ENCODE results near the gene MAGI3.
"Not testable (repeated sequence)": the region's sequence is repeated elsewhere in the genome, so short reads cannot be mapped to it uniquely, and the experiment has no call there.

MAGI3 gene

GRCh38 chr1:113575744-113576260 lies 185.5 kb downstream of the MAGI3 start:
- H3K27me3 ChIP-seq (replicated peaks in 2 of 5; ENCODE audit: control insufficient read depth in 4 of 5, insufficient read depth in 5 of 5, low read length in 4 of 5); CTCF ChIA-PET; H3K9me3 ChIP-seq (ENCODE audit: control extremely low read depth in 1 of 5, control insufficient read depth in 4 of 5, insufficient read depth in 2 of 5, low read depth in 1 of 5, low read length in 4 of 5); DNase-seq; POLR2A ChIA-PET; H3K4me3 ChIP-seq (ENCODE audit: control insufficient read depth in 1 of 7, extremely low read depth in 1 of 7, insufficient read depth in 4 of 7, low read depth in 2 of 7, low read length in 6 of 7); H3K36me3 ChIP-seq (ENCODE audit: control insufficient read depth in 4 of 4, insufficient read depth in 4 of 4, low read length in 3 of 4); H3K4me1 ChIP-seq (ENCODE audit: control extremely low read depth in 1 of 4, control insufficient read depth in 4 of 4, insufficient read depth in 4 of 4, low read length in 3 of 4); H3K27ac ChIP-seq (ENCODE audit: insufficient read depth in 1 of 2, low read depth in 1 of 2, low read length in 2 of 2, poor library complexity in 1 of 2, severe bottlenecking in 2 of 2): not testable (repeated sequence)
- 97% methylated on average over 5 of the region's 6 CpGs for WGBS (ENCODE audit: insufficient coverage)

- ChIA-PET POLR2A (no interaction called here), CTCF (no interaction called here)
- 81% methylated on average over 6 of the region's 6 CpGs for WGBS (ENCODE audit: insufficient coverage)
- no peak for DNase-seq
- no peak overlapping the region for H3K4me3 ChIP-seq (ENCODE audit: control insufficient read depth in 1 of 7, extremely low read depth in 1 of 7, insufficient read depth in 4 of 7, low read depth in 2 of 7, low read length in 6 of 7)
- H3K9me3 ChIP-seq (ENCODE audit: control extremely low read depth in 1 of 5, control insufficient read depth in 4 of 5, insufficient read depth in 2 of 5, low read depth in 1 of 5, low read length in 4 of 5): peaks cover 0 to 3% (median 0%) of the 10 kb centered on the region in 5 experiments
- H3K4me1 ChIP-seq (ENCODE audit: control extremely low read depth in 1 of 4, control insufficient read depth in 4 of 4, insufficient read depth in 4 of 4, low read length in 3 of 4): no peaks in the 10 kb centered on the region
- no peaks in the 10 kb centered on the region for H3K36me3 ChIP-seq (ENCODE audit: control insufficient read depth in 4 of 4, insufficient read depth in 4 of 4, low read length in 3 of 4)
- no peak overlapping the region for H3K27ac ChIP-seq (ENCODE audit: insufficient read depth in 1 of 2, low read depth in 1 of 2, low read length in 2 of 2, poor library complexity in 1 of 2, severe bottlenecking in 2 of 2)
- H3K27me3 ChIP-seq (replicated peaks in 2 of 5; ENCODE audit: control insufficient read depth in 4 of 5, insufficient read depth in 5 of 5, low read length in 4 of 5): no peaks in the 10 kb centered on the region
Measured at GRCh38 chr1:113576271-113576670, 186.0 kb downstream of the MAGI3 start.

- Histone ChIP-seq H3K27me3 (replicated peaks in 2 of 5; ENCODE audit: control insufficient read depth in 4 of 5, insufficient read depth in 5 of 5, low read length in 4 of 5) (no peaks in the 10 kb centered on the region), H3K27ac (ENCODE audit: insufficient read depth in 1 of 2, low read depth in 1 of 2, low read length in 2 of 2, poor library complexity in 1 of 2, severe bottlenecking in 2 of 2) (no peak overlapping the region), H3K4me1 (ENCODE audit: control extremely low read depth in 1 of 4, control insufficient read depth in 4 of 4, insufficient read depth in 4 of 4, low read length in 3 of 4) (no peaks in the 10 kb centered on the region), H3K4me3 (ENCODE audit: control insufficient read depth in 1 of 7, extremely low read depth in 1 of 7, insufficient read depth in 4 of 7, low read depth in 2 of 7, low read length in 6 of 7) (no peak overlapping the region), H3K9me3 (ENCODE audit: control extremely low read depth in 1 of 5, control insufficient read depth in 4 of 5, insufficient read depth in 2 of 5, low read depth in 1 of 5, low read length in 4 of 5) (peaks cover 0 to 3% (median 0%) of the 10 kb centered on the region in 5 experiments), H3K36me3 (ENCODE audit: control insufficient read depth in 4 of 4, insufficient read depth in 4 of 4, low read length in 3 of 4) (no peaks in the 10 kb centered on the region)
- DNase-seq: no peak
- ChIA-PET CTCF (interaction anchor here (1.1 kb wide), 1 partner anchor 11 kb away, joined by 3 read pairs; no protein-coding TSS in a partner anchor), POLR2A (no interaction called here)
- 82% methylated on average over 2 of the region's 2 CpGs for WGBS (ENCODE audit: insufficient coverage)
Measured at GRCh38 chr1:113579256-113580018, 189.1 kb downstream of the MAGI3 start.

- POLR2A ChIA-PET: no interaction called here
- Histone ChIP-seq H3K36me3 (ENCODE audit: control insufficient read depth in 4 of 4, insufficient read depth in 4 of 4, low read length in 3 of 4) (no peaks in the 10 kb centered on the region), H3K4me1 (ENCODE audit: control extremely low read depth in 1 of 4, control insufficient read depth in 4 of 4, insufficient read depth in 4 of 4, low read length in 3 of 4) (no peaks in the 10 kb centered on the region), H3K27me3 (replicated peaks in 2 of 5; ENCODE audit: control insufficient read depth in 4 of 5, insufficient read depth in 5 of 5, low read length in 4 of 5) (no peaks in the 10 kb centered on the region), H3K4me3 (ENCODE audit: control insufficient read depth in 1 of 7, extremely low read depth in 1 of 7, insufficient read depth in 4 of 7, low read depth in 2 of 7, low read length in 6 of 7) (no peak overlapping the region), H3K9me3 (ENCODE audit: control extremely low read depth in 1 of 5, control insufficient read depth in 4 of 5, insufficient read depth in 2 of 5, low read depth in 1 of 5, low read length in 4 of 5) (peaks cover 0 to 2% (median 0%) of the 10 kb centered on the region in 5 experiments), H3K27ac (ENCODE audit: insufficient read depth in 1 of 2, low read depth in 1 of 2, low read length in 2 of 2, poor library complexity in 1 of 2, severe bottlenecking in 2 of 2) (no peak overlapping the region)
- 100% methylated on average over 1 of the region's 1 CpG for WGBS (ENCODE audit: insufficient coverage)
- no peak for DNase-seq
- CTCF ChIA-PET: no interaction called here
Measured at GRCh38 chr1:113581323-113581722, 191.0 kb downstream of the MAGI3 start.

- no peak for DNase-seq
- ChIA-PET CTCF (no interaction called here), POLR2A (no interaction called here)
- no peak overlapping the region for H3K27ac ChIP-seq (ENCODE audit: insufficient read depth in 1 of 2, low read depth in 1 of 2, low read length in 2 of 2, poor library complexity in 1 of 2, severe bottlenecking in 2 of 2)
- no peak overlapping the region for H3K4me3 ChIP-seq (ENCODE audit: control insufficient read depth in 1 of 7, extremely low read depth in 1 of 7, insufficient read depth in 4 of 7, low read depth in 2 of 7, low read length in 6 of 7)
- no peaks in the 10 kb centered on the region for H3K4me1 ChIP-seq (ENCODE audit: control extremely low read depth in 1 of 4, control insufficient read depth in 4 of 4, insufficient read depth in 4 of 4, low read length in 3 of 4)
- no CpG with 5 or more reads among the region's 1 CpG for WGBS (ENCODE audit: insufficient coverage)
- peaks cover 0 to 3% (median 0%) of the 10 kb centered on the region in 5 experiments for H3K9me3 ChIP-seq (ENCODE audit: control extremely low read depth in 1 of 5, control insufficient read depth in 4 of 5, insufficient read depth in 2 of 5, low read depth in 1 of 5, low read length in 4 of 5)
- no peaks in the 10 kb centered on the region for H3K27me3 ChIP-seq (replicated peaks in 2 of 5; ENCODE audit: control insufficient read depth in 4 of 5, insufficient read depth in 5 of 5, low read length in 4 of 5)
- no peaks in the 10 kb centered on the region for H3K36me3 ChIP-seq (ENCODE audit: control insufficient read depth in 4 of 4, insufficient read depth in 4 of 4, low read length in 3 of 4)
Measured at GRCh38 chr1:113582084-113582483, 191.8 kb downstream of the MAGI3 start.

- Histone ChIP-seq H3K36me3 (ENCODE audit: control insufficient read depth in 4 of 4, insufficient read depth in 4 of 4, low read length in 3 of 4) (no peaks in the 10 kb centered on the region), H3K27me3 (replicated peaks in 2 of 5; ENCODE audit: control insufficient read depth in 4 of 5, insufficient read depth in 5 of 5, low read length in 4 of 5) (no peaks in the 10 kb centered on the region), H3K4me3 (ENCODE audit: control insufficient read depth in 1 of 7, extremely low read depth in 1 of 7, insufficient read depth in 4 of 7, low read depth in 2 of 7, low read length in 6 of 7) (no peak overlapping the region), H3K27ac (ENCODE audit: insufficient read depth in 1 of 2, low read depth in 1 of 2, low read length in 2 of 2, poor library complexity in 1 of 2, severe bottlenecking in 2 of 2) (no peak overlapping the region), H3K4me1 (ENCODE audit: control extremely low read depth in 1 of 4, control insufficient read depth in 4 of 4, insufficient read depth in 4 of 4, low read length in 3 of 4) (no peaks in the 10 kb centered on the region), H3K9me3 (ENCODE audit: control extremely low read depth in 1 of 5, control insufficient read depth in 4 of 5, insufficient read depth in 2 of 5, low read depth in 1 of 5, low read length in 4 of 5) (peaks cover 0 to 3% (median 0%) of the 10 kb centered on the region in 5 experiments)
- ChIA-PET CTCF (no interaction called here), POLR2A (no interaction called here)
- DNase-seq: no peak
- 76% methylated on average over 4 of the region's 5 CpGs for WGBS (ENCODE audit: insufficient coverage)
Measured at GRCh38 chr1:113587475-113587874, 197.2 kb downstream of the MAGI3 start.

- Histone ChIP-seq H3K27me3 (replicated peaks in 2 of 5; ENCODE audit: control insufficient read depth in 4 of 5, insufficient read depth in 5 of 5, low read length in 4 of 5) (no peaks in the 10 kb centered on the region), H3K27ac (ENCODE audit: insufficient read depth in 1 of 2, low read depth in 1 of 2, low read length in 2 of 2, poor library complexity in 1 of 2, severe bottlenecking in 2 of 2) (no peak overlapping the region), H3K36me3 (ENCODE audit: control insufficient read depth in 4 of 4, insufficient read depth in 4 of 4, low read length in 3 of 4) (peaks cover 0 to 4% (median 0%) of the 10 kb centered on the region in 4 experiments), H3K9me3 (ENCODE audit: control extremely low read depth in 1 of 5, control insufficient read depth in 4 of 5, insufficient read depth in 2 of 5, low read depth in 1 of 5, low read length in 4 of 5) (peaks cover 0 to 5% (median 0%) of the 10 kb centered on the region in 5 experiments), H3K4me1 (ENCODE audit: control extremely low read depth in 1 of 4, control insufficient read depth in 4 of 4, insufficient read depth in 4 of 4, low read length in 3 of 4) (no peaks in the 10 kb centered on the region), H3K4me3 (ENCODE audit: control insufficient read depth in 1 of 7, extremely low read depth in 1 of 7, insufficient read depth in 4 of 7, low read depth in 2 of 7, low read length in 6 of 7) (no peak overlapping the region)
- ChIA-PET POLR2A (no interaction called here), CTCF (no interaction called here)
- no CpG with 5 or more reads among the region's 1 CpG for WGBS (ENCODE audit: insufficient coverage)
- no peak for DNase-seq
Measured at GRCh38 chr1:113592230-113592629, 201.9 kb downstream of the MAGI3 start.

Data from common myeloid progenitor, CD34-positive (primary cell).